HG02884 (cell line): Measurements from ENCODE around the gene ELK4.
A peak's percentile ranks its signal among the peaks of the same experiment; 100 is the strongest.

Experiments used
- ATAC-seq: cut with Tn5 transposase; IDR thresholded peaks from one replicate; pipeline ENCODE4 v1.9.1; 2021; ENCODE audit warnings: mild to moderate bottlenecking, moderate library complexity; ENCODE audit not compliant: unreplicated experiment

Gene ELK4

DNA sequence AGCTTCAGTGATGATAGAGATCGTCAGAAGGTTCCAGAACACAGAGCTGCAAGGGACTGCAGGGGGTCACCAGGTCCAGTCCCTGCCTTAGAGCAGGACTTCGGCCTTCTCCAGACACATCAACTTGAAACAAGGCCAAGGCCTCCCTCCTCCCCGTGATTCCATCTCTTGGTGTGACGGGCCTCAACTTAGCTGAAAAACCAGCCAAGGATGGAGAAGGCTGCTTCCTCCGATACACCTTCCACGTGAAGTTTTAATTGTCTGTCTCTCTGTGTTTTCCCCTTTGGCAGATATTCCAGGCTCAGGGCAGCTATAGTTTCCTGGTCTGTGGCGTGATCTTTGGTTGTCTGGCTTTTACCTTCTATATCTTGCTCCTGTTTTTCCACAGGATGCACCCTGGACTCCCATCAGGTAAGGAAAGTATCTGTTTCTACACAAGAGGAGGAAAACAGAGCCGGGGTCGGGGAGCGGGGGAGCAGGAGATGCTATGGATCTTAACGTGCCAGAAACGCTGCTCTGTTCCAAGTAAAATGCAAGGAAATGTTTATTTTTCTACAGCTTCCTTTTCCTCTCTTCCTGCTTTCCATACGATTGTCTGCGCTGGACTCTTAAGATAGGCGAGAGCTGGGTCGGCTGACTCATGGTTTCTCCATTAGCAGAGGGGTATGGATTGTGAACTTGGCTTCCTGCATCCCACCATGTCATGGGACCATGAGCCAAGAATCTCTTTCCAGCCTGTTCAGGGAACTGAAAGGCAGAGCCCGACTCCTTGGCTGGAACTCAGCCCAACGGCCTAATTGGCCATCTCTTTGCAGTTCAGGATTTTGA lies 32.8 kb downstream of the ELK4 start:
- ATAC-seq, result no peak

DNA sequence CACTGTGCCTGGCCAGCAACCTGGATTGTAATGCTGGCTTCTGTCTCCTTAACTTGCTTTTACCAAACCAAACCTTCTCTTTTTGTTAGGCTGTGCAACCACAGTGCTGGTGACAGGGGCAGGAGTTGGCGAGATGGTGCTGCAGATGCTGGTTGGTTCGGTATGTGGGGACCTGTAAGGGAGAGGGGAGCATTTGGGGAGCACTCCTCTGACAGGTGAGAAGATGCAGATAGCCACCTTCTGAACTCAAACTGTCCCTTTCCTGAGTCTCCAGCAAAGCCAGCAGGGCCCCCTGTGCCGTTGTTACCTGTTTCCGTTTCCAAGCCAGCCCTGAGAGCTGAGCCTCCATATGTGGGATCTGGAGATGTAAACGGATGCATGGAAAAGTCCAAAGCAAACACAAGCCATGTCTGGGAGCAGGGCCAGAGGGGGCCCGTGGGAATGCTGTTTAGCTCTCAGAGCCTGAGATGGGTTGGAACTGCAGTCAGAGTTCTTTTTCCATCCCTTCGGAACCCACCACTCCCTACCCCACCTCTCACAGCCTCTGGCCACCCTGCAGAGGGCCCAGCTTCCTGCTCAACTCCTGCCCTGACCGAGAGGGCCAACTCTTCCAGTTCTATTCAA lies 34.0 kb downstream of the ELK4 start:
- ATAC-seq, result no peak

DNA sequence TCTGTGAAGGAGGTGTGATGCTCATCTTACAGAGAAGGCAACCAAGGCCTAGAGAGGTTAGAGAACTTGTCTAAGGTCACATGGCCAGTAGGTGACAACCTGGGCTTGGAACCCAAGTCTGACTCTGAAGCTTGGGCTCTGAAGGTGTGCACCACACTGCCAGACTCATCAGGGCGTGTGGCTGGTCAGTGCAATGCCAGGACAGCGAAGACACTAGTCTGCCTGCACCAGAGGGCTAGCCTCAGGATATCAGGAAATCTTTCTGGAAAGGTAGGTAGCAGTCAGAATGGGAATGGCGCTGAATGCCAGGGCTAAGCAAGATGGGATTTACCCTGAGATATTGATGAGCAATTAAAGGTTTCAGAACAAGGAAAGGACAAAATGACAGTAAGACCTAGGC lies 34.9 kb downstream of the ELK4 start:
- no peak for ATAC-seq

DNA sequence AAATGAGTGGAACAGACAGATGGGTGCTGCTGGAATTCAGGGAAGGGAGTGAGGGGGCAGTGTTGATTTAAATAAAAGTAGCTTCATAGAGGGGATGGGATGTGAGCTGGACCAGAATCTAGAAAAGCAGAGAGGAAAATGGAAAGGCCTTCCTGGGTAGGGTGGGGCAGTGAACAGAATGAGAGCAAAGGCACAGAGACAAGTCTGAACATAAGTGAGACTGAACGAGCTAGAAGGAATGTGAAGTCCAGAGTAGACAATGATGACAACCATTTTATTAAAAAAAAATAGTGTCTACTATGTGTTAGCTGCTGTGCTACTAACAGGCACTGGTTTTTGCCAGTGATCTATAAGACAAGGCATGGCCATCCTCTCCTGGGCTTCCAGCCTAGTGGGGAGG lies 36.0 kb downstream of the ELK4 start:
- ATAC-seq, result no peak

DNA sequence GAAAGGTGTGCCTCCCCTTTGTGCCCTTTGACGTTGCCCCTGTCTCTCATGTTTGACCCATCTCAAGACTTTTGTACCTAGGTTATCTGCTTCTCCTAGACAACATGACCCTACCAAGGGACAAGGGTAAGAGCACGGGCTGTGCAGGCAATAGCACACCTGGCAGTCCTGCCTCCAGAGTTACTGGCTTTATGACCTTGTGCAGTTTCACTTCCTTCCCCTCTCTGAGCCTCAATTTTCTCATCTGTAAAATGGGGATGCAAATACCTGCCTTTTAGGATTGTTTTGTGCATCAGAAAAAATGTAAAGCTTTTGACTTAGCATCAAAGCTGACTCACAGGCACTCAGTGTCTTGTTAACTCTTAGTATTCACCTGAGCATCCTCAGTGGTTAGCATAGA lies 36.4 kb downstream of the ELK4 start:
- ATAC-seq, result no peak

DNA sequence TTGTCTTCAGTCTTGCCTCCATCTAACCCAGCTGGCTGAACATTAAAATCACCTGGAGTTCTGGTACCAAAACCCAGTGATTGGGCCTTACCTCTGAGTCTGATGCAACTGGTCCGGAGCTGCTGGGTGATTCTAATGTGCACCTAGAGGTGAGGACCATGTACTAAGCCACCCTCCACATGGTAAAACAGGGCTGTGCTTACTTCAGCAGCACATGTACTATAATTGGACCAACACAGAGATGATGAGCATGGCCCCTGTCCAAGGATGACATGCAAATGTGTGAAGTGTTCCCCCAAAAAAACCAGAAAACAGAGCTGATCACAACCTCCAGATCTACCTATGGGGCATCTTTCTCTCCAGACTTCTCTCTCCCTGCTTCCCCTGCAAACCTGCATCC lies 37.0 kb downstream of the ELK4 start:
- no peak for ATAC-seq

DNA sequence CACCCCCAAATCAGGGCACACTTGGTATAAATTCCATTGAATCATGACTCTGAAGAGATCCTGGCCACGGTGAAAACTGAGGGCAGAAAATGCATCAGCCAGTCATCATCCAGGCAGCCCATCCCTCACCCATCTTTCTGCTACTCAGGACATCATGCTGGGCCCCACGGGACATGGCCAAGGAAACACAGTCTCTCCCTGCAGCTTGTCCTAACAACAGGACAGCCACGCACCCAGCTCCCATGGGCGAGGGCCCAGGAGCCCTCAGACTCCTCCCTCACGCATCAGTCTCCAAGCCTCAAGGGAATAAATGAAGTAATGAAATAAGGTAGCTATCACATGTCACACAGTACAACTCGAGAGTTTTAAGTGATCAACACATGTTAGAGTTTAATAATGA lies 37.8 kb downstream of the ELK4 start:
- ATAC-seq, result no peak

DNA sequence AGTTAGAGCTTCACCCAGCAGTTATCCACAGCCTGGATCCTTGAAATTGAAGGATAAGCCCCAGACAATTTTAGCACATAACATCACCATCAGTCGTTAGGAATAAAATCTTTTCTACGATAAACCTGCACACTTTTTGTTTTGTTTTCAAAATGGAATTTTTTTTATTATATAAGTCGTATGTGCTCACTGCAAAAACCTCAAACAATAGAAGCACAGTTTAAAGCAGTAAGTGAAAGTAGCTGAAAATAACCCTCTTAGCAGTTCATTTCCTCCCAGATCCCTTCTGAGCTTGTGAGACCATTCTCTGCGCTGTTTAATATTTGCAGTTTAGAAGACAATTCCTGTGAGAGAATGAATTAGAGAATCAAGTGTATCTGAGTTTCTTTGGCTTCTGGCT lies 38.3 kb downstream of the ELK4 start:
- no peak for ATAC-seq

DNA sequence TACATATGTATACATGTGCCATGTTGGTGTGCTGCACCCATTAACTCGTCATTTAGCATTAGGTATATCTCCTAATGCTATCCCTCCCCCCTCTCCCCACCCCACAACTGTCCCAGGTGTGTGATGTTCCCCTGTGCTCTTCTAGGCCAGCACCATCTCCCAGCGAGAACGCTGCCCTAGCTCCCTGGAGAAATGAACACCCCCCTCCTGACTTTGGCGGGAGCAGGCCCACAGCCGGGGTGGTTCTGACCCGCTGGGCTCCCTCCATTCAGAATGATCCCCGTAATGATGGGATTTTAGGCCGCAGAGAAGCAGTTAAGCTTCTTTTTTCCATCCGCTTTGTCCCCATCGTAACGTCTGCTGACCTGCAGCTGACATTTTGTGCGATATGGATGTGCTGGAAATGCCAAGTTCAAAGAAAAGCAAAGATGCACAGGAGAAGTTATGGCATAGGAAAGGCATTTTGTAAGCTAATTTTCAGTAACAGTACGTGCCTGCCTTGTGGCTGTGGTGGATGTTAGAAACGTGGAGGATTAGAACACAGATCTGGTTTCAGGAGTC lies 39.3 kb downstream of the ELK4 start:
- ATAC-seq, result no peak

DNA sequence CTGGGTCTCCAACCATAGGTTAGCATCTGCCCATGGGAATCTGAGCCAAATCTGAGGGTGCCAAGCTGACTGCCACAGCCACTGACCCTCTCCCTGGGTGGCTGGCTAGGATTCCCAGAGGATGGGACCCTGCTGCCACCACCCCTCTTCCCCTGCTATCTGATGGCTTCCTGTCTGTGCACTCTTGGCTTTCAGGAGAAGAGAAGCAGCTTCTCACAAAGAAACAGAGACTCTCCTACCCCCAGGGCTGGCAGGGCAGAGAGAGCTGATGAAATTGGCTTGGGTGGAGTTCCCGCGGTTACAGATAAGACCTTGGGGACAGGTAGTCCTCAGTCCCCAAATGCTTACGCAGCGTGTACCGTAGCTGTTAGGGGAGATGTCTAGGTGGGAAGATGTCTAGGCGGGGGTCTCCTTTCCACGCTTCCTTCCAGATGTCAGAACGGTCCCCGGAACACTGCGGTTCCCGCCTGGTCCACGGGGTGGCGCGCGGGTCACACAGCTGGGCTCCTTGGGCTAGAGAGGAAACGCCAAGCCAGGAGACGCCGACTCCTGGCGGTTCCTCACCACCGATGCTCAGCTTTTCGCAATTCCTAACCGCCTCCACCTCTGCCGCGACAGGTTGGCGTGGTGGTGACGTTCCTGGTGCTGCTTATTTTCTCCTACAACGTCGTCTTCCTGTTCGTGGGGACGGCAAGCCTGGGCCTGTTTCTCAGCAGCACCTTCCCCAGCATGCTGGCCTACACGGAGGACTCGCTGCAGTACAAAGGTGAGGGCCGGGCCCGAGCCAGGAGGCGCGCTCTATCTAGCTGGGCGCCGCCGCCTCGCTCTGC lies 40.1 kb downstream of the ELK4 start:
- ATAC-seq, result peak; percentile 70

DNA sequence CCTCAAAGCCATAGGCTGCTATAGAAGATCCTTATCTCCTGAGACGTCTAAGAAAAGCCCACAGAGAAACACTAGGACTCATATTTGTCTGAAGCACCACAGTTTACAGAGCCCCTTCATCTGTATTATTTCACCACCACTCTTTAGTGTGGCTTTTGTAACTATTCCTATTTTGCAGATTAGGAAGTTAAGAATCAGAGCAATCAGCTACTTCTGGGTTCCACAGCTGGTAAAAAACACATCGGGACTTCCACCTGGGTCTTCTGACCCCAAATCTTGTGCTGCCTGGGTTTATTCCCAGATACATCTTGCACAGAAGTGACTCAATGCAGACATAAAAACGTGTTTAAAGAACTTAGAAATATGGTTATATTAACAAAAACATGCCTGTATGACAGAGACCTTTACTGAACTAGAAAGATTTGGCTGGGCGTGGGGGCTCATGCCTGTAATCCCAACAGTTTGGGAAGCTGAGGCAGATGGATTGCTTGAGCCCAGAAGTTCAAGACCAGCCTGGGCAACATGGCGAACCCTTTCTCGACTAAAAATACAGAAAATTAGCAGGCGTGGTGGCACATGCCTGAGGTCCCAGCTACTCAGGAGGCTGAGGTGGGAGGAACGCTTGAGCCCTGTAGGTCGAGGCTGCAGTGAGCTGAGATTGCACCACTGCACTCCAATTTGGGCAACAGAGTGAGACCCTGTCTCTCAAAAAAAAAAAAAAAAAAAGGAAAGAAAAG lies 40.9 kb downstream of the ELK4 start:
- no peak for ATAC-seq

DNA sequence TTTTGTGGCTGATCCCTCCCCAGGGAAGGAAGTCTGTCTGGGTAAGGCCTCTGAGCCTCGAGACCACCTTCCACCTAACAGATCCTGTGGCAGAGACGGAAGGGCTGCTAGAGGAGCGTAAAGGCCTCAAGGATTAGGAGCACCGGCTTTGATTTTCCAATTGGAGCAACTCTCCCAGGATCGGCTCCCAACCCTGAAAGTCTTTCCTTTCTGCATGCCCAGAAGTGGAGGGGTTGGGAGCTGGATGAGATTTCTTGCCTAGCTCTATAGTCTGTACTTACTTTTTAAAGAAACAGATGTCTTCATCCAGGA lies 41.4 kb downstream of the ELK4 start:
- no peak for ATAC-seq

DNA sequence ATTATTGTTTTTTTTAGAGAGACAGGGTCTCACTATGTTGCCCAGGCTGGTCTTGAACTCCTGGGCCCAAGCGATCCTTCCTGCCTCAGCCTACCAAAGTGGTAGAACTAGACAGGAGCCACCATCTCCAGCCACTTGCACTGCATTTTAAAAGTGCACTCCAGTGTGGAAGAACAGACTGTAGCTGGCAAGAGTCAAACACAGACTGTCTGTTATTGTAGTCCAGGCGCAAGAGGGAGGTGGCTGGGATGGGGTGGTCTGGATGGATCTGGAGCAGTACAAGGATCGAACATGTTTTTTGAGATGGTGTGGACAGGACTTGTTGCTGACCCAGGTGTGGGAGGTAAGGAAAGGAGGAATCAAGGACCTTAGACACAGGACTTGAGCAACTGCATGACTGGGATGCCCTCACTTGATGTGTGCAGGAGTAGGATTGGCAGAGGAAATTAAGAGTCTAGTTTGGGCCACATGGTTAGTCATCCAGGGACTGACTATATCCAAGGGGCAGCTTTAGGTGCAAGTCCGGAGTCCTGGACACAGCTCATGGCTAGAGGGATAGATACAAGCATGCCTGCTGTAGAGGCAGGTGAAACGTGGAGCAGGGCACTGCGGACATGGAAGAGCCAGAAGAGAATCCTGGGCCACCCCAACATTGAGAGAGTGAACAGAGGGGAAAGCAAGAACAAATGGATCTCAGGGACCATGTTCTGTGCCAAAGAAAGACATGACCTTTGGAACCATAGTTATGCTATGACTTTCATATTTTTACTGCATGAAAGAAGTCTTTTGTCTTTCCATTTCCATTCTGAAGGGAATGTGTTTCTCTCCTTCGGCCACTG lies 42.0 kb downstream of the ELK4 start:
- no peak for ATAC-seq

DNA sequence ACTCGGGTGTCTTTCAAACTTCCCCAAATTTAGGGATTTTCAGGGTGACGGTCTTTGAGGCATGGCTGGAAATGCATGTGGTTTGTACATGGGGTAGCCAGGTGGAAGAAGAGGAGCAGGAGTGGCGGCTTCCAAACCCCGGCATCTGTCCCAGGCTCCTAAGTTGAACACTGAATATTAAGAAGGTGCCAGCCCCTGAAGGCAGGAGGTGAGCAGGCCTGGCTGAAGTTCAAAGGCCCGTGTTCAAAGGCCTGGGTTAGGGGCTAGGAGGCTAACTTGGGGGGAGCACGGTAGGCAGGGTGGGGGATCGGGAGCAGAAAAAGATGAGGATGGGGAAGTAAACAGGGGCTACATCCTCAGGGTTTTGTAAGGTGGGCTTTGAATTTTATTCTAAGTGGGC lies 42.8 kb downstream of the ELK4 start:
- no peak for ATAC-seq

DNA sequence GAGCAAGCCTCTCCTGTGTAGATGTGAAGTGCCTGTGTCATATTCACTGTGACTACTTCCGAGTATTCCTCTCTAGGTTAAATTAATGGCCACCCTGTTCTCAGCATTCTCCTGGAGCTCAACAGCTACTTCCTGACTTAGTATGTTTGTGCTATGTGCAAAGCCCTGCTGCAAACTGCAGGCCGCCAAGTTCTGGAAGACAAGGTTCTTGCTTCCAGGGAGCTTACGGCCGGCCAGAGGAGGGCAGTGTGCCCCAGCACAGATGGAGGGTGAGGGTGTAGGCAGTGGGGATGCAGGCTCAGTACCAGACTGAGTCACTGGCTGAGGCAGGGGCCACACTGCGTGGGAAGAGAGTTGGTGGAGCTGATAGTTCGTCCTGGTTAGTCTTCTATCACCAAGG lies 43.2 kb downstream of the ELK4 start:
- ATAC-seq, result no peak

DNA sequence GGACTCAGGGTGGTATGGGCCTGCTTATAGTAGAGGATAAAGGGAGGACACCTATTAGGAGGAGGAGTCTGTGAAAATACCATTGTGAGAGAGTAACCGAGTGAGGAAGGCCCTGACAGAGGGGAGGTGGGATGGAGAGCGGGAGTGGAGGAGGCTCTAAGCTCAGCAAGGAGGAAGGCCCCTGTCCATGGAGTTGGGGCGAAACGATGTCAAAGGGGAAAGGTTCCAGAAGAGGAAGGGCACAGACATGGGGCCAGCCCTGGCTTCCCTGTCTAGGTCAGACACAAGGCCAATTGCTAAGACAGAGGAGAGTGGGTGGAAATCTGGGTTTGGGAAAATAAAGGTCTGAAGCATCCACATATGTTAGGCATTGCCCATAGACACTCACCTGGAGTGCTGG lies 44.2 kb downstream of the ELK4 start:
- ATAC-seq, result no peak

DNA sequence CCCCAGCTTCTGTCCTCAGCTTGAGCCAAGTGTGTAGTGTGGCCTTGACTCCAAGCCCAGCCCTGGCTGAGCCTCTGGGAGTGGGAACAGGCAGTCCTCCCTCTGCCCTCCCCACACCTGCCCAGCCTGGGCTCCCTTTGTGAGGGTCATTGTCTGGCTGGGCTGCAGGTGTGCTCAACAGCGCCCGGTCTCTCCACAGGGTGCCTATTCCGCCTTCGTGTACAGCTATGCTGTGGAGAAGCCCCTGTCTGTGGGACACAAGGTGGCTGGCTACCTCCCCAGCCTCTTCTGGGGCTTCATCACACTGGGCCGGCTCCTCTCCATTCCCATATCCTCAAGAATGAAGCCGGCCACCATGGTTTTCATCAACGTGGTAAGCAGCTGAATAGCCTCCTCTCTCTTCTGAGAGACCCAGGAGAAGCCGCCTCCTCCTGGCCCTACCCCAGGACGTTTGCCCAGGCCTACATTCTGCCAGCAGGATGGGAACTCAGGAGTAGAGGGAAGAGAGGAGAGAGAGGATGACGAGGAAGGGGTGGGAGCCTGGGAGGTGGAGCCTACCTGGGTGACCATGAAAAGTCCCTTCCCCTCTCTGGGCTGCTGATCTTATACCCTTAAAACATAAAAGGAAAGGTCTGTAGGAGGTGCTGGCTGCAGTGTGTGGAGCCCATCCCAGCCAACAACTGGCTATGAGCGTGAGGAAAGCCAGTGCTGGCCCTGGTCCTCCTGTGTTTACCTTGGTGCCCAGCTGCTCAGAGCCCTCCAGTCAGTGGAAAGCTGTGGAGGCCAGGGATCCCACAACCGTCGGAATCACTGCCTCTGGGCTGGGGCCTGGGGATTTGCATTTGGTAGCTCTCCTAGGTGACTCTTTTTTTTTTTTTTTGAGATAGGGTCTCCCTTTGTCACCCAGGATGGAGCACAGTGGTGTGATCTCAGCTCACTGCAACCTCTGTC lies 45.7 kb downstream of the ELK4 start:
- ATAC-seq, result no peak

DNA sequence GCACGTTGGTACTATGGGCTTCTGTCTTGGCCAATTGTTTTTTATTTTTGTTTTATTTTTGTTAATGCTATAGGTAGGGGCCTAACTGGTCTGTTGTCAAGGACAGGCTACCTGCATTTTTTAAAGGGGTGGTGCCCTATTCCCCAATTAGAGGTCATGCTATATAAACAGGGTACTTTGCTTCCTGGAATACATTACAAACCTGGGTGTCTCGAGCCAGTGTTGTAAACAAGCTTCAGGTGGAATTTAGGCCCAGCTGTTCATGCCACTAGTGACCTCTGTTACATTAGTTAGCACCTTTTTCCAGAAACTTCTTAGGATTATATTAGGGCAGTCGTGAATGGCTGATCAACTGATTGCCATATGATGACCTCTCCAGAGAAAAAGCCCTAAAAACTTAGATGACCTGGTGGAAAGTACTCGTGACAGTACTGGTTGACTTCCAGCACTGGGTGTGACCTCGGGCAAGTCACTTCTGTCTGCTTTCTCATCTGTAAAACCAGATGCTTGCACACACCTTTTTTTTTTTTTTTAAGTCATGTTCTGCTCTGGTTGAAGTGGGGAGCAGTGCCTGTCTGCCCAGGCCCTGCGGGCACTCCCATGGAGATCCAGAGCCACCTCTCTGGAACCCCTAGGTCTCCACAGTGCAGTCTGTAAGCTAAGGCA lies 46.5 kb downstream of the ELK4 start:
- ATAC-seq, result no peak

DNA sequence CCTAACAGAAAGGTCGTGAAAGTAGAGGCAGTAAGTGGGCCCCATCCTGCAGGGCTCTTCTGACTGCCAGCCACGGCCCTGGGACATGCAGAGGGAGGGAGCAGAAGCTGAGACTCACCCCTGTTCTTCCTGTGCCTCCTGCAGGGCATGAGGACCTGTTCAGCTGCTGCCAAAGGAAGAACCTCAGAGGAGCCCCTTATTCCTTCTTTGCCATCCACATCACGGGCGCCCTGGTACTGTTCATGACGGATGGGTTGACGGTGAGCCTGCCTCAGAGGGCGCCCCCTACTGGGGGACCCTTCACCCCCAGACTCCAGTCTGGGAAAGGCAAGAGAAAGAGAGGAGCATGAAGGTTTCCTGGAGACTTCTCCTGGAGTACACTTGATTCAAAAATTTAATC lies 47.1 kb downstream of the ELK4 start:
- no peak for ATAC-seq
